ENCODE results near the gene CCSER1.
"Not testable (repeated sequence)": the region's sequence is repeated elsewhere in the genome, so short reads cannot be mapped to it uniquely, and the experiment has no call there.

Gene CCSER1

DNA sequence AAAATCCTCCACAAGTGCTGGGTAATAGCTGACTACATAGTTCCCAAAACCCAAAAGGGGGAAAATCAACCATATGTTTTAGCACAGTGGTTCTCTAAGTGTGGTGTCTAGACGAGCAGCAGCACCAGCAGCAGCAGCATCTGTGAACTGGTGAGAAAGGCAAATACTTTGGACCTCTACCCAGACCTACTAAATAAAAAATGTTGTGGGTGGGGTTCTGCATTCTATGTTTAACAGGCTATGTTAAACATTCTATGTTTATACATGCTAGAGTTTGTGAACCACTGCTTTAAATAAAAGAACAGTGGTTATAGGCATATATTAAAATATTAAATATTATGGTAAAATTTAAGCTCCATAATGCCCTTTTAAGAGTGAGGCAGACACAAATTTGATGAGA is 1171.6 kb downstream of the CCSER1 start:
- Histone ChIP-seq H3K4me3 (ENCODE audit: low read length) (no peak overlapping the region), H3K9ac (ENCODE audit: low read length) (no peak overlapping the region), H3K4me1 (ENCODE audit: control insufficient read depth, low read depth, low read length) (no peaks in the 10 kb centered on the region), H3K27ac (ENCODE audit: low read length) (no peak overlapping the region), H3K27me3 (ENCODE audit: control insufficient read depth, insufficient read depth, low read length) (no peaks in the 10 kb centered on the region), H3K9me3 (ENCODE audit: control insufficient read depth, low read depth, low read length) (no peaks in the 10 kb centered on the region), H3K36me3 (ENCODE audit: control insufficient read depth, low read depth, low read length) (no peaks in the 10 kb centered on the region)

DNA sequence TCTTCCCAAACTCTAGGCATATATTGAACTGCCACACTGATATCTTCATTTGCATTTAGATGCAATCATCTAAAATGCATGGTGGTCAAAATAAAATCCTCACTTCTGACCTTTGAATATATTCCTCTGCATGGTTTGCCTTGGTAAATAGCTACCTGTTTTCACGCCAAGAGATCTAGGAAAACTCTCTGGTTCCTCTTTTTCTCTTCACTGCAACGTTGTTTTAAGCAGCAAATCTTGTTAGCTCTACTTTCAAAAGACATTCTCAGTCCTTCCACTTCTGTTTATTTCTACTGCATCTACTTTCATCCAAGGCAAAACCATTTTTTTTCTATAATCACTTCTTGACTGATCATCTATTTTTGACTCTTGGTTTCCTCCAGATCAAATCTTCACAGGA is 1174.9 kb downstream of the CCSER1 start:
- Histone ChIP-seq H3K9me3 (ENCODE audit: control insufficient read depth, low read depth, low read length) (no peaks in the 10 kb centered on the region), H3K27ac (ENCODE audit: low read length) (no peak overlapping the region), H3K4me3 (ENCODE audit: low read length) (no peak overlapping the region), H3K4me1 (ENCODE audit: control insufficient read depth, low read depth, low read length) (no peaks in the 10 kb centered on the region), H3K9ac (ENCODE audit: low read length) (no peak overlapping the region), H3K27me3 (ENCODE audit: control insufficient read depth, insufficient read depth, low read length) (no peaks in the 10 kb centered on the region), H3K36me3 (ENCODE audit: control insufficient read depth, low read depth, low read length) (no peaks in the 10 kb centered on the region)

GRCh38 chr4:91304292-91304691 is 1177.1 kb downstream of the CCSER1 start:
- Histone ChIP-seq H3K27me3 (ENCODE audit: control insufficient read depth, insufficient read depth, low read length) (no peaks in the 10 kb centered on the region), H3K4me1 (ENCODE audit: control insufficient read depth, low read depth, low read length) (no peaks in the 10 kb centered on the region), H3K36me3 (ENCODE audit: control insufficient read depth, low read depth, low read length) (no peaks in the 10 kb centered on the region), H3K9me3 (ENCODE audit: control insufficient read depth, low read depth, low read length) (no peaks in the 10 kb centered on the region), H3K4me3 (ENCODE audit: low read length) (no peak overlapping the region), H3K27ac (ENCODE audit: low read length) (no peak overlapping the region), H3K9ac (ENCODE audit: low read length) (no peak overlapping the region)

GRCh38 chr4:91317434-91317833 is 1190.2 kb downstream of the CCSER1 start:
- no peaks in the 10 kb centered on the region for H3K36me3 ChIP-seq (ENCODE audit: control insufficient read depth, low read depth, low read length)
- no peaks in the 10 kb centered on the region for H3K9me3 ChIP-seq (ENCODE audit: control insufficient read depth, low read depth, low read length)
- H3K27ac ChIP-seq (ENCODE audit: low read length) = no peak overlapping the region
- H3K4me1 ChIP-seq (ENCODE audit: control insufficient read depth, low read depth, low read length) = no peaks in the 10 kb centered on the region
- no peaks in the 10 kb centered on the region for H3K27me3 ChIP-seq (ENCODE audit: control insufficient read depth, insufficient read depth, low read length)
- no peak overlapping the region for H3K9ac ChIP-seq (ENCODE audit: low read length)
- H3K4me3 ChIP-seq (ENCODE audit: low read length) = no peak overlapping the region

- Histone ChIP-seq H3K36me3 (ENCODE audit: control insufficient read depth, low read depth, low read length) (no peaks in the 10 kb centered on the region), H3K4me1 (ENCODE audit: control insufficient read depth, low read depth, low read length) (no peaks in the 10 kb centered on the region), H3K9me3 (ENCODE audit: control insufficient read depth, low read depth, low read length) (no peaks in the 10 kb centered on the region), H3K27ac (ENCODE audit: low read length) (no peak overlapping the region), H3K27me3 (ENCODE audit: control insufficient read depth, insufficient read depth, low read length) (no peaks in the 10 kb centered on the region), H3K9ac (ENCODE audit: low read length) (no peak overlapping the region), H3K4me3 (ENCODE audit: low read length) (no peak overlapping the region)
Measured at GRCh38 chr4:91319556-91320268, 1192.5 kb downstream of the CCSER1 start.

DNA sequence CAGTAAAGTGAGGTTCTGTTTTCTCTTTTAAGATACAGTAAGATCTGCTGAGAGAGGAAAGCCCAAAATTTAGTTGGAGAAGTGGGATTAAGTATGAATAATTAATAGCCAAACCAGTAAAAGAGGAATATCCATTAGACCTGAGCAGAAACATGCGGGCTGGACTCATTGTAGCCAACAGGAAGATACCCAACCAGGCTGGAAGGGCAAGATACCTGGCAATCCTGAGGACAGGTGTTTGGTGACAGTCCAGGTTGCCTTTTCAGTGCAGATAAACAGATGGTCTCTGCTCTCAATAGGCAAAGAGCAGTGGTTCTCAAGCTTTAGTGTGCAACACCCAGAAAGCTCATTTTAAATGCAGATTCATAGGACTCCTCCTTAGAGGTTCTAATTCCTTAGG is 1195.8 kb downstream of the CCSER1 start:
- peaks cover 20% of the 10 kb centered on the region for H3K9me3 ChIP-seq (ENCODE audit: control insufficient read depth, low read depth, low read length)
- no peak overlapping the region for H3K4me3 ChIP-seq (ENCODE audit: low read length)
- H3K27ac ChIP-seq (ENCODE audit: low read length) = no peak overlapping the region
- no peaks in the 10 kb centered on the region for H3K27me3 ChIP-seq (ENCODE audit: control insufficient read depth, insufficient read depth, low read length)
- H3K9ac ChIP-seq (ENCODE audit: low read length) = no peak overlapping the region
- H3K36me3 ChIP-seq (ENCODE audit: control insufficient read depth, low read depth, low read length) = no peaks in the 10 kb centered on the region
- no peaks in the 10 kb centered on the region for H3K4me1 ChIP-seq (ENCODE audit: control insufficient read depth, low read depth, low read length)

- Histone ChIP-seq H3K9me3 (ENCODE audit: control insufficient read depth, low read depth, low read length) (peaks cover 25% of the 10 kb centered on the region), H3K27me3 (ENCODE audit: control insufficient read depth, insufficient read depth, low read length) (no peaks in the 10 kb centered on the region), H3K9ac (ENCODE audit: low read length) (no peak overlapping the region), H3K4me1 (ENCODE audit: control insufficient read depth, low read depth, low read length) (no peaks in the 10 kb centered on the region), H3K36me3 (ENCODE audit: control insufficient read depth, low read depth, low read length) (no peaks in the 10 kb centered on the region), H3K27ac (ENCODE audit: low read length) (no peak overlapping the region), H3K4me3 (ENCODE audit: low read length) (no peak overlapping the region)
Measured at GRCh38 chr4:91325495-91325894, 1198.3 kb downstream of the CCSER1 start.

- not testable (repeated sequence) for H3K27ac ChIP-seq (ENCODE audit: low read length); H3K9ac ChIP-seq (ENCODE audit: low read length); H3K36me3 ChIP-seq (ENCODE audit: control insufficient read depth, low read depth, low read length); H3K4me3 ChIP-seq (ENCODE audit: low read length); H3K27me3 ChIP-seq (ENCODE audit: control insufficient read depth, insufficient read depth, low read length); H3K4me1 ChIP-seq (ENCODE audit: control insufficient read depth, low read depth, low read length)
- peaks cover 25% of the 10 kb centered on the region for H3K9me3 ChIP-seq (ENCODE audit: control insufficient read depth, low read depth, low read length)
Measured at GRCh38 chr4:91326167-91326566, 1199.0 kb downstream of the CCSER1 start.

- Histone ChIP-seq H3K9ac (ENCODE audit: low read length) (no peak overlapping the region), H3K4me3 (ENCODE audit: low read length) (no peak overlapping the region), H3K36me3 (ENCODE audit: control insufficient read depth, low read depth, low read length) (no peaks in the 10 kb centered on the region), H3K4me1 (ENCODE audit: control insufficient read depth, low read depth, low read length) (no peaks in the 10 kb centered on the region), H3K27ac (ENCODE audit: low read length) (no peak overlapping the region), H3K9me3 (ENCODE audit: control insufficient read depth, low read depth, low read length) (peaks cover 25% of the 10 kb centered on the region), H3K27me3 (ENCODE audit: control insufficient read depth, insufficient read depth, low read length) (no peaks in the 10 kb centered on the region)
Measured at GRCh38 chr4:91330555-91331137, 1203.5 kb downstream of the CCSER1 start.

- no peak overlapping the region for H3K27ac ChIP-seq (ENCODE audit: low read length)
- H3K27me3 ChIP-seq (ENCODE audit: control insufficient read depth, insufficient read depth, low read length) = no peaks in the 10 kb centered on the region
- no peaks in the 10 kb centered on the region for H3K4me1 ChIP-seq (ENCODE audit: control insufficient read depth, low read depth, low read length)
- no peak overlapping the region for H3K4me3 ChIP-seq (ENCODE audit: low read length)
- no peak overlapping the region for H3K9ac ChIP-seq (ENCODE audit: low read length)
- no peaks in the 10 kb centered on the region for H3K36me3 ChIP-seq (ENCODE audit: control insufficient read depth, low read depth, low read length)
- H3K9me3 ChIP-seq (ENCODE audit: control insufficient read depth, low read depth, low read length) = no peaks in the 10 kb centered on the region
Measured at GRCh38 chr4:91340822-91341221, 1213.6 kb downstream of the CCSER1 start.

DNA sequence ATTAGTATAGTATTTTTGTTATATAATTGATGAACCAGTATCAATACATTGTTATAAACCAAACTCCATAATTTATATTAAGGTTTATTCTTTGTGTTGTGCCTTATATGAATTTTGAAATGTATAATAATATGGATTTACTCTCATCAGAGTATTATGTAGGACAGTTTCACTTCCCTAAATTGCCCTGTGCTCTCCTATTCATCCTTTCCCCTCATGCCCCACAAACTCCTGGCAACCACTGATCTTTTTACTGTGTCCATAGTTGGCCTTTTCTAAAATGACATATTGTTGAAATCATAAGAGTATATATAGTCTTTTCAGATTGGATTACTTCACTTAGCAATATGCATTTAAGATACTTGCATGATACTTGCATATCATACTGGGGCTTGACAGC is 1218.4 kb downstream of the CCSER1 start:
- no peak overlapping the region for H3K4me3 ChIP-seq (ENCODE audit: low read length)
- H3K27ac ChIP-seq (ENCODE audit: low read length) = no peak overlapping the region
- H3K36me3 ChIP-seq (ENCODE audit: control insufficient read depth, low read depth, low read length) = no peaks in the 10 kb centered on the region
- no peak overlapping the region for H3K9ac ChIP-seq (ENCODE audit: low read length)
- H3K9me3 ChIP-seq (ENCODE audit: control insufficient read depth, low read depth, low read length) = no peaks in the 10 kb centered on the region
- no peaks in the 10 kb centered on the region for H3K27me3 ChIP-seq (ENCODE audit: control insufficient read depth, insufficient read depth, low read length)
- H3K4me1 ChIP-seq (ENCODE audit: control insufficient read depth, low read depth, low read length) = no peaks in the 10 kb centered on the region

- H3K27me3 ChIP-seq (ENCODE audit: control insufficient read depth, insufficient read depth, low read length); H3K36me3 ChIP-seq (ENCODE audit: control insufficient read depth, low read depth, low read length); H3K9me3 ChIP-seq (ENCODE audit: control insufficient read depth, low read depth, low read length); H3K27ac ChIP-seq (ENCODE audit: low read length); H3K4me3 ChIP-seq (ENCODE audit: low read length); H3K9ac ChIP-seq (ENCODE audit: low read length); H3K4me1 ChIP-seq (ENCODE audit: control insufficient read depth, low read depth, low read length): not testable (repeated sequence)
Measured at GRCh38 chr4:91356496-91356895, 1229.3 kb downstream of the CCSER1 start.
